DND-41 (cell line): ENCODE measurements around the gene PRKRIP1.

Source experiments
- ATAC-seq: fragments of 200-7000 bp; cut with Tn5 transposase; 3 replicates; pipeline ENCODE4 v1.9.1; 2021; ENCODE audit warnings: low read depth; ENCODE audit not compliant: insufficient read depth
- DNase-seq: peaks from one replicate; pipeline ENCODE4 v3.0.0-alpha.2; 2020
- H2AFZ ChIP-seq: 2 replicates; pipeline ENCODE4 v1.6.0; 2012; ENCODE audit warnings: low read depth, low read length
- H3K27ac ChIP-seq: 2 replicates; pipeline ENCODE4 v1.5.1; 2012; ENCODE audit warnings: low read length, inconsistent platforms
- H3K27me3 ChIP-seq: fragments of 200-600 bp; sonication (generic); 2 replicates; pipeline ENCODE4 v1.6.0; 2012; ENCODE audit warnings: low read length, mild to moderate bottlenecking, inconsistent platforms; ENCODE audit not compliant: insufficient read depth, poor library complexity
- H3K36me3 ChIP-seq: 2 replicates; pipeline ENCODE4 v1.5.1; 2012; ENCODE audit warnings: low read length, inconsistent platforms; ENCODE audit not compliant: insufficient read depth
- H3K4me1 ChIP-seq: 2 replicates; pipeline ENCODE4 v1.5.1; 2012; ENCODE audit warnings: mild to moderate bottlenecking, low read length; ENCODE audit not compliant: insufficient read depth
- H3K4me2 ChIP-seq: 2 replicates; pipeline ENCODE4 v1.6.0; 2012; ENCODE audit warnings: mild to moderate bottlenecking, moderate library complexity, low read length, inconsistent platforms; ENCODE audit not compliant: insufficient read depth
- H3K4me3 ChIP-seq, 2 experiments: fragments of 200-600 bp in 1 of 2; shearing (Covaris generic) in 1 of 2; 2 replicates each; pipeline ENCODE4 v1.5.1; 2012 to 2016; ENCODE audit warnings: inconsistent platforms in 2 of 2, low read length in 2 of 2, mild to moderate bottlenecking in 2 of 2, low read depth in 1 of 2, moderate library complexity in 1 of 2
- H3K79me2 ChIP-seq: 2 replicates; pipeline ENCODE4 v1.6.0; 2012; ENCODE audit warnings: low read length, inconsistent platforms; ENCODE audit not compliant: insufficient read depth
- H3K9ac ChIP-seq: 2 replicates; pipeline ENCODE4 v1.6.0; 2012; ENCODE audit warnings: low read depth, mild to moderate bottlenecking, inconsistent platforms, low read length, moderate library complexity
- H3K9me3 ChIP-seq: 2 replicates; pipeline ENCODE4 v1.5.1; 2012; ENCODE audit warnings: low read length, moderate library complexity, mild to moderate bottlenecking, inconsistent platforms; ENCODE audit not compliant: insufficient read depth, severe bottlenecking
- H4K20me1 ChIP-seq: 2 replicates; pipeline ENCODE4 v1.6.0; 2012; ENCODE audit warnings: low read length; ENCODE audit not compliant: insufficient read depth
- EZH2 ChIP-seq: IDR thresholded peaks from 3 replicates; pipeline ENCODE4 v1.6.1; 2012; ENCODE audit warnings: borderline replicate concordance, low read depth, mild to moderate bottlenecking, moderate library complexity, low read length, inconsistent platforms; ENCODE audit not compliant: severe bottlenecking
- TF ChIP-seq, protein P1 (sequence below): IDR thresholded peaks from 2 replicates; pipeline ENCODE4 v1.5.1; 2012; ENCODE audit warnings: borderline replicate concordance, low read length, moderate library complexity, mild to moderate bottlenecking; ENCODE audit not compliant: poor library complexity, severe bottlenecking; ENCODE audit errors: extremely low read depth

Gene PRKRIP1

DNA sequence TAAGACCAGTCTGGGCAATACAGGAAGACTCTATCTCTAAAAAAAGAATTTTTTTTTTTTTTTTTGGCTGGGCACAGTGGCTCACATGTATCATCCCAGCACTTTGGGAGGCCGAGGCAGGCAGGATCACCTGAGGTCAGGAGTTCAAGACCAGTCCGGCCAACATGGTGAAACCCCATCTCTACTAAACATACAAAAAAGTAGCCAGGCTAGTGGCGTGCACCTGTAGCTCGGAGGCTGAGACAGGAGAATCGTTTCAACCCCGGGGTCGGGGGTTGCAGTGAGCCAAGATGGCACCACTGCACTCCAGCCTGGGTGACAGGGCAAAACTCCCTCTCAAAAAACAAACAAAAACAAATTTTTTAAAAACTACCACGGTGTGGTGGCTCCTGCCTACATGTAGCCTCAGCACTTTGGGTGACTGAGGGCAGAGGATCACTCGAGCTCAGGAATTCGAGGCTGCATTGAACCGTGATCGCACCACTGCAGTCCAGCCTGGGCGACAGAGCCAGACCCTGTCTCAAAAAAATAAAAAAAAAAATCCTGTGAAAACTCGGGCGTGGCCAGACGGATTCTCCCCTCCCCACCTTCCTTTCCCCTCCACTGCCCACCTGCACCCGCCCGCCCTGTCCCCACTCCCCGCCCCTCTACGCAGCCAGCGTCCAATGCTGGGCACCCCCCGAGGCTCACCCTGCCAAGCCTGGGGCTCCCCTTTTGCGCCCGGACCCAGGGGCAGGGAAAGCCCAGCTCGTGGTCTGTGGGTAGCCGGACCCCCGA lies 36.5 kb downstream of the PRKRIP1 start:
- Histone ChIP-seq H3K9me3 (no peaks in the 10 kb centered on the region), H3K27ac (no peak overlapping the region), H3K27me3 (no peaks in the 10 kb centered on the region), H3K4me1 (peaks cover 20% of the 10 kb centered on the region), H3K4me2 (peak overlapping the region; percentile 76), H4K20me1 (0 out of 2 replicates have a peak, but pooled peaks cover 3% of the 10 kb centered on the region), H2AFZ (peak overlapping the region; percentile 38), H3K79me2 (no peaks in the 10 kb centered on the region), H3K9ac (peak overlapping the region; percentile 80), H3K36me3 (peaks cover 2% of the 10 kb centered on the region; the same call in 1 of the 2 replicates), H3K4me3 (peak overlapping the region in 1 of 2 experiments; percentile 64; a peak in 2 of 4 replicates)
- TF ChIP-seq, protein P1, sequence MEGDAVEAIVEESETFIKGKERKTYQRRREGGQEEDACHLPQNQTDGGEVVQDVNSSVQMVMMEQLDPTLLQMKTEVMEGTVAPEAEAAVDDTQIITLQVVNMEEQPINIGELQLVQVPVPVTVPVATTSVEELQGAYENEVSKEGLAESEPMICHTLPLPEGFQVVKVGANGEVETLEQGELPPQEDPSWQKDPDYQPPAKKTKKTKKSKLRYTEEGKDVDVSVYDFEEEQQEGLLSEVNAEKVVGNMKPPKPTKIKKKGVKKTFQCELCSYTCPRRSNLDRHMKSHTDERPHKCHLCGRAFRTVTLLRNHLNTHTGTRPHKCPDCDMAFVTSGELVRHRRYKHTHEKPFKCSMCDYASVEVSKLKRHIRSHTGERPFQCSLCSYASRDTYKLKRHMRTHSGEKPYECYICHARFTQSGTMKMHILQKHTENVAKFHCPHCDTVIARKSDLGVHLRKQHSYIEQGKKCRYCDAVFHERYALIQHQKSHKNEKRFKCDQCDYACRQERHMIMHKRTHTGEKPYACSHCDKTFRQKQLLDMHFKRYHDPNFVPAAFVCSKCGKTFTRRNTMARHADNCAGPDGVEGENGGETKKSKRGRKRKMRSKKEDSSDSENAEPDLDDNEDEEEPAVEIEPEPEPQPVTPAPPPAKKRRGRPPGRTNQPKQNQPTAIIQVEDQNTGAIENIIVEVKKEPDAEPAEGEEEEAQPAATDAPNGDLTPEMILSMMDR, result no peak
- no peak for TF ChIP-seq EZH2
- ATAC-seq (peak; percentile 14), DNase-seq (no peak)

GRCh38 chr7:102433219-102434038 lies 37.3 kb downstream of the PRKRIP1 start, which contains the start of gene ORAI2:
Gene ORAI2, plus strand, starts transcription at chr7:102433575. Its CDS starts 5,382 bp downstream, at chr7:102438957.
- Histone ChIP-seq H3K27ac (peak within 1 kb of the TSS; percentile 59; the same call in 1 of the 2 replicates), H4K20me1 (0 out of 2 replicates have a peak, but pooled peaks cover 3% of the 10 kb centered on the region), H2AFZ (peak within 1 kb of the TSS; percentile 71), H3K9me3 (no peaks in the 10 kb centered on the region), H3K4me1 (peaks cover 20% of the 10 kb centered on the region), H3K27me3 (no peaks in the 10 kb centered on the region), H3K4me3 (peak within 1 kb of the TSS; percentile 41 to 64; a peak in 3 of 4 replicates), H3K79me2 (no peaks in the 10 kb centered on the region), H3K9ac (peak within 1 kb of the TSS; percentile 80), H3K4me2 (peak within 1 kb of the TSS; percentile 76), H3K36me3 (no peaks in the 10 kb centered on the region)
- TF ChIP-seq, protein P1, result no peak
- no peak for TF ChIP-seq EZH2
- DNase-seq (peak; percentile 84), ATAC-seq (peak; percentile 85)

- no peaks in the 10 kb centered on the region for H3K27me3 ChIP-seq
- DNase-seq (peak; percentile 36), ATAC-seq (peak; percentile 40)
- peak overlapping the region; percentile 80 for H3K9ac ChIP-seq
- peak overlapping the region; percentile 41 to 64; a peak in 3 of 4 replicates for H3K4me3 ChIP-seq
- H3K9me3 ChIP-seq, result no peaks in the 10 kb centered on the region
- H4K20me1 ChIP-seq, result 0 out of 2 replicates have a peak, but pooled peaks cover 3% of the 10 kb centered on the region
- H3K4me2 ChIP-seq, result peak overlapping the region; percentile 76
- no peaks in the 10 kb centered on the region for H3K36me3 ChIP-seq
- H3K27ac ChIP-seq, result no peak overlapping the region
- peak overlapping the region; percentile 71 for H2AFZ ChIP-seq
- H3K4me1 ChIP-seq, result peaks cover 20% of the 10 kb centered on the region
- H3K79me2 ChIP-seq, result no peaks in the 10 kb centered on the region
- TF ChIP-seq, protein P1, result no peak
- TF ChIP-seq EZH2, result no peak
Observed at GRCh38 chr7:102434039-102434486, 37.9 kb downstream of the PRKRIP1 start.
